IPS-NIHi7 (cell line): ENCODE measurements around the gene CSRNP3.
A peak's percentile ranks its signal among the peaks of the same experiment; 100 is the strongest.

ENCODE experiments used
- DNase-seq: peaks from one replicate; pipeline ENCODE4 v3.0.0; 2012; ENCODE audit warnings: mixed read lengths; ENCODE audit errors: extremely low spot score

The CSRNP3 gene

GRCh38 chr2:165544897-165545296 lies 75.4 kb downstream of the CSRNP3 start:
- no peak for DNase-seq

- DNase-seq: no peak
These were observed 78.4 kb downstream of the CSRNP3 start for GRCh38 chr2:165547900-165548299.

DNA sequence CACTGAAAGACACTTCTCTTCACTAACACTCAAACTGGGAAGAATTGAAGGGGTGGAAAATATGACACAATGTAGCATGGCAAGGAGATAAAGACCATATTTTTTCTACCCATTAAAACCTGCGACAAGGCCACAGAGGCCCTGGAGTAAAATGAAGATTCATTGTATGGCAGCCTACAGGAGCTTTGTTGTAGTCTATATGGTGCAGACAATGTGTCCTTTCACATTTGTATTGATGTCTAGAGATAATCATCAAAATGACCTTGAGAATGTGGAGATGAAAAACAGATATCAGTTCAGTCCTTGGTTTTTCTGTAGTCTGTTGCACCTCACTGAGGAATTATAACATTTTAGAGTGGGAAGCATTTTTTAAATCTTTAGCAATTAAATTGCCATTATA lies 80.1 kb downstream of the CSRNP3 start:
- DNase-seq: no peak

GRCh38 chr2:165558832-165559231 lies 89.3 kb downstream of the CSRNP3 start:
- DNase-seq: no peak

DNA sequence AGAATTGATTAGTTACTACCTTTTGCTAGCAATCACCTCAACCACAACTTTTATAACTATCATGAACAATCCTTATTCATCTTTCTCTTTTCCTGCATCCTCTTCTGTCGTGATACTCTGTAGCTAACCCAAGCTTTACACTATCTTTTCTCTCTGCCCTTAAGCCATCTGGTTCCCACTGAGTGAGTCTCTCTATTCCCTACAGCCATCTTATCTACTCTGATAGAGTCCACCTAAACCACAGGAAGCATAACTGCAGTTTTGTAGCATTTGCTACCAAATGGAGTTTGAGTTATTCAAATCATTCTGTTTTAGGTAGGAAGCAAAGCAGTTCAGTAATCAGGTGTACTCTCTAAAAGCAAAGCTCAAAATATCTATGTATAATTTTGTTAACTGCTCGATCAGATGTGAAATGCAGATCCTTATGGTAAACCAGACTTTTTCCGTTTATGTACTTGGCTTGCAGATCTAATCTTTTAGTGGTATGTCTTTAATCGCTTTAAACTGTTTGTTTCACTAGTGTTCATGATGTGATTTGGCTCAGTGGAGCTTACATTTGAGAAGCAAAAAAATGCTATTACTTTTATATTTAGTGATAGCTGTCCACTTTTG lies 91.0 kb downstream of the CSRNP3 start:
- no peak for DNase-seq

DNA sequence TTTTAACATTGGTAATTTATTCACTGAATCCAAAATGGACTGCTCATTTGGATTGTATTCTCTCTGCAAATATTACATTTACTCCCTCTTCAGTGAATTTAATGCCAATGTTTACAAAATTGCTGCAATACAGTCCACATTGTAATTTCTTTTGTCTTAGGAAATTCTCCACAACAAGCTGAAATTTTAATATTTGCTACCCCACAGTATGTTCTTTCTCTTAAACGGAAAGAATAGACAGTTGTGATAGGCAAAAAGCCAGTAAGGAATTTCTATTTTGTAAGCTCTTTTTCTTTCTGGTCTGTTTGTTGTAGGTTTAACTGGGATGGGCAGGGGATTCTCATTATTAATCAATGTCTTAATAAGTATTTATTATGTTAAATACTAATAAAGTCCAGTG lies 92.0 kb downstream of the CSRNP3 start:
- no peak for DNase-seq

DNA sequence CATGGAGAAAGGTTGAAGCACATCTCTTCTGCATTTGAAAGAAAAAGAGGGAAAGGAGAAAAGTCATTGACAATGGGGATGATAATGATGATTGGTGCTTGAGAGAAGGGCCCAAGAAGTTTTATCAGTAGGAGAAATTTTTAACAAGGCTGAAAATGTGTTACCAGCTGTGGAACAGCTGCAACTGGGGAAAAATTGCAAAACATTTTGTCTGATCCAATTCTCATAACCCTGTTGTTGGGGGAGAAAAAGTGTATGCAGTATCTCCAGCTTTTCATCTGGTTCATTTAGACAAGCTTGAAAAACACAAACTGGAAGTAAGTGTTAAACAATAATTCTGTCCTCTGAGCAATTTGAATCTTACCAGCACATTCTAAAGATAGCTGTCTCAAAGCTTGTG lies 92.7 kb downstream of the CSRNP3 start:
- no peak for DNase-seq

GRCh38 chr2:165563468-165564225 lies 94.1 kb downstream of the CSRNP3 start:
- peak; percentile 22 for DNase-seq

GRCh38 chr2:165566008-165566407 lies 96.5 kb downstream of the CSRNP3 start:
- no peak for DNase-seq

DNA sequence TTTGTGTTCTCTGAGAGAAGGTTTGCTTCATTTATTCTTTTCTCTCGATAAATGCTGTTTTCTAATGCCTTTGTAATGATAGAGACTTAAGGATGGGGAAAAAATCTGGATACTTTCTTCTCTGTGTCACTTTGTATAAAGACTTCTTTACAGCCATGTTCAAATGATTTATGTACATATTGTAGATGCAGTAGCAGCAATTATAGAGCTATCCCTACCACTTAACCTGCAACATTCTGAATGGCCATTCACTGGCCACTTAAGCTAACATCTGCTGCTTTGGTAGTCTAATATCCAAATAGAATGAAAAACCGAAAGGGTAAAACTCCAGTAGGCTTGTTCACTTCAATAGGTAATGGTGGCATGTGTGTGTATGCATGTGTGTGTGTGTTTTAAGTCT lies 97.8 kb downstream of the CSRNP3 start:
- DNase-seq: no peak

GRCh38 chr2:165568361-165568760 lies 98.9 kb downstream of the CSRNP3 start:
- no peak for DNase-seq

DNA sequence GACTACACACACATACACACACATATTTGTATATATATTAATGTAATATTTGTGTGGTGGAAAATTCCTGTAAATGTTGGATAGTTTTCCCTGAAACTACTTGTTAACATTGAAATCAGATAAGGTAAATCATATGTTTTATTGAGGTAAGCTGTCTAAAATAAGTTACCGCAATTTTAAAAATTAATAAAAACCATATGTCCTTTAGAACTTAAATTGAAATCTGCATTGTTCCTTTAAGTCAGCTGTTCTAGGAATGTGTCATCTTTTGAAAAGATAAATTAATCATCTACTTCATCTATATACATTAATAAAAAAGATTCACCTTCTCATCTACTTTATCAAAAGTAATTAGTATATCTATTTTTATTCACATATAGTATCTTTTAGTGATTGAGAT lies 102.0 kb downstream of the CSRNP3 start:
- DNase-seq: no peak

DNA sequence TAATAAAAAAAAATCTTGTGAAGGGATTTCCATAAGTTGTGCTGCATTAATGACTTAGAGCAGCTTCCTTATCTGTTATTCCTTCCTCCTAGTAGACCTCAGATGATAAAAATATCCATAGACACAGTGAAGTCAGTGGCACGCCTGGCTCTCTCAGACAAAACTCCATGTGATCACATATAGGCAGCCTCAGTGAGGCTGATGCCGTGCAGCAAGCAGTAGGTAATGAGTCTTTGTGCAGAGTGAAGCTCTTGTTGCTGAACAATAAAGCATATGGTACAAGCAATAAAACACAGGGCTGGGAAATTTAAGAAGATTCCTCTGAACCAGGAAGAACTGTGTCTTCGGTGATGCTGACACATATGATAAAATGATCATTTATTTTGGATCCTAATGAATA lies 102.7 kb downstream of the CSRNP3 start:
- no peak for DNase-seq

DNA sequence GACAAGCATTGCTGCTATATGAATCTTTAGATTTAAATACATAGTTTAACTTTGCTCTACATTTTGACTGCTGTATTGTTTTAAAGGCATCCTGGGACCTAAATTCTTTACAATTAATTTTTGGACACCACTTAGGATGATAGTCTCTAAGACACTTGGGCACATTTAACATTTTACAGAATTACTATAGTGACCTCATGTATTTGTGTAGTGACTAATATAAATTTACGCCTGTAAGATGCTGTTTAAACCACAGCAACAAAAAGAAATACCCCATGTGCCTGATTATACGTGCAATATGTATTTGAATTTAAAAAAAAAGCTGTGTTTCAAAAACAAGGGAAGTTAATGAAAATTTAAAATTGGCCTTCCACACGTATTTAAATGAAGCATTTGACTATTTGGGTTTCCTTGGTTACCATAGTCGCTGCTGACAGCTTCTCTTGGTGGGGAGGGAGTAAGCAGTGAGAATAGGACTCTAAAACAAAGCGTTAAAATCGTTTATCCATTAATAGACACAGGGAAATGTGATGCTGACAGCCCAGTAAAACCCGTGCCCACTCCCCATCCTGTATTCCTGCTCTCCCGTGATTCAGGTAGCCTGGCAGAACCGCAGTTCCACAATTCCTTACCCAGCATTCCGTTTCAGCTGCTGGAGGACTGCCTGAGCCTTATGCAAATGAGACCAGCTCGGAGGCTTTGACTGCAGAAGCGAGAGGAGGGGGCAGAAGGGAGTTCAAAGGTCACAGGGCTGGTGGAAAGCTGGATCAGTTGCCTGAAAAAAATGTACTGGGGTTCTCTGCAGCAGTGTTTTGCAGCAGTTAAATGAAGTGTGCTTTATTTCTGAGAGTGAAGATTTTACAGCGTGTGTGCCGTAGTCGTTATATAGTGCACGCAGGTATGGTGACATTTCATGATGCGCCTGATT lies 104.3 kb downstream of the CSRNP3 start:
- peak; percentile 81 for DNase-seq

GRCh38 chr2:165575044-165575615 lies 105.6 kb downstream of the CSRNP3 start:
- DNase-seq: no peak

DNA sequence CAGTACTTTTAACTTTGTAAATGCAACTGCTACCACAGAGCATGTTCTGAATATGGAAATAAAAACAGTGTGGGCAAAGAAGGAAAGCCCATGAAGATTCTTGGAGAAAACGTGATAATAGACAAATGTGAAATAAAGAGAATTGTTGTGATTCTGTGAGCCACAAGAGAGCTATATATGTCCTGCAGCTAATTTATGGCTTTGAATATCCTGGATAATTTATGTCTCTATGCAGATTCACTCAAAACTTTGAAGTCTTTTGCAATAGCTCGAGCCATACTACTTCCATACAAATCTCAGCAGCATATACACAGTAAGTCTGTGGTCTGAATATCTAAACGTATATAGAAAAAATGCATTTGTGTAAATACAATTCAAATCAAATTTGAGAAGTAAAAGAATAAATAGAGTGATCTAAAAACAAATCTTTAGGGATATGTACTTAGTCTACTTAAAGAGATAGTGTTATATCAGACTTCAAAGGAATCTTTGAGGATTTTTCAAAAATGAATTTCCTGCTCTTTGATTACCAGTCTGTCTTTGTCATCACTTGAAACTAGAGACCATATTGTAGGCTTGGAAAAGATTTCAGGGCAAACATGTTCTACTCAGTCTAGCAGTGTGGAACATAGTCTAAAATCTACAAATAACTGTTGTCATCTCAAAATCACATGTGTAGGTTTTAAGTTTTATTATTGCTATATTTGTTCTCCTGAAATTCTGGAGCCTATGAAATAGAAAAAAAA lies 107.1 kb downstream of the CSRNP3 start:
- DNase-seq: no peak

GRCh38 chr2:165582409-165582808 lies 112.9 kb downstream of the CSRNP3 start:
- no peak for DNase-seq

- DNase-seq: no peak
These were observed 113.5 kb downstream of the CSRNP3 start for GRCh38 chr2:165582863-165583506.

- no peak for DNase-seq
These were observed 114.7 kb downstream of the CSRNP3 start for GRCh38 chr2:165584126-165584654.

GRCh38 chr2:165586019-165586418 lies 116.5 kb downstream of the CSRNP3 start:
- DNase-seq: no peak
